Activated T-cell treated with anti-CD3 and anti-CD28 coated beads for 1 hour (primary cell): Measurements from ENCODE around the gene LIF.

ENCODE experiments used
- DNase-seq: peaks from one replicate; pipeline ENCODE4 v3.0.0-alpha.2; 2020; ENCODE audit warnings: low read depth

Gene LIF

GRCh38 chr22:30262917-30263741 lies 16.6 kb upstream of the LIF start:
- peak; percentile 78 for DNase-seq

GRCh38 chr22:30262112-30262511 lies 15.6 kb upstream of the LIF start:
- DNase-seq = no peak

GRCh38 chr22:30261134-30261533 lies 14.6 kb upstream of the LIF start:
- no peak for DNase-seq

GRCh38 chr22:30260682-30261081 lies 14.1 kb upstream of the LIF start:
- no peak for DNase-seq

GRCh38 chr22:30260276-30260675 lies 13.7 kb upstream of the LIF start:
- DNase-seq = no peak

GRCh38 chr22:30254314-30254713 lies 7.8 kb upstream of the LIF start:
- DNase-seq = no peak

- DNase-seq = no peak
These were observed 6.8 kb upstream of the LIF start for GRCh38 chr22:30253205-30253852.

GRCh38 chr22:30252411-30253204 lies 6.0 kb upstream of the LIF start:
- DNase-seq = no peak

- DNase-seq = no peak
These were observed 5.2 kb upstream of the LIF start for GRCh38 chr22:30251711-30252110.

- no peak for DNase-seq
These were observed 4.2 kb upstream of the LIF start for GRCh38 chr22:30250661-30251267.

- no peak for DNase-seq
These were observed 3.5 kb upstream of the LIF start for GRCh38 chr22:30250039-30250565.

- DNase-seq = no peak
These were observed 2.8 kb upstream of the LIF start for GRCh38 chr22:30249049-30250038.

GRCh38 chr22:30248484-30248883 lies 1.9 kb upstream of the LIF start:
- DNase-seq = no peak

- DNase-seq = no peak
These were observed 1.4 kb upstream of the LIF start for GRCh38 chr22:30247974-30248373.

- no peak for DNase-seq
These were observed 1.0 kb upstream of the LIF start for GRCh38 chr22:30247561-30247960.

GRCh38 chr22:30246814-30247376 lies 336 bp upstream of the LIF start:
- DNase-seq = no peak

- DNase-seq = no peak
These were observed 1.2 kb downstream of the LIF start for GRCh38 chr22:30245181-30245984.

- DNase-seq = no peak
These were observed 1.9 kb downstream of the LIF start for GRCh38 chr22:30244641-30245040.

- DNase-seq = no peak
These were observed 2.5 kb downstream of the LIF start for GRCh38 chr22:30244066-30244465.

GRCh38 chr22:30243661-30244060 lies 2.9 kb downstream of the LIF start:
- no peak for DNase-seq
